Testis (tissue), 3 donors: Measurements from ENCODE around the gene NFKBIE. TPM values are rescaled to one million over a fixed set of nuclear protein-coding genes. Genes with fewer than 3 reads are reported as not detected.

Source experiments
- DNase-seq: peaks from one replicate; pipeline ENCODE4 v3.0.0-alpha.2; 2019
- H3K27ac ChIP-seq, 2 donors: fragments of 200-600 bp; sonication (generic); one replicate each; pipeline ENCODE4 v1.5.1; 2019
- H3K27me3 ChIP-seq: fragments of 200-600 bp; sonication (generic); one replicate; pipeline ENCODE4 v1.5.1; 2019
- H3K36me3 ChIP-seq: fragments of 200-600 bp; sonication (generic); one replicate; pipeline ENCODE4 v1.5.1; 2017; ENCODE audit warnings: low read depth; ENCODE audit errors: missing control alignments
- H3K4me1 ChIP-seq: fragments of 200-600 bp; sonication (generic); one replicate; pipeline ENCODE4 v1.5.1; 2019
- H3K4me3 ChIP-seq, 2 donors: fragments of 200-600 bp; sonication (generic); one replicate each; pipeline ENCODE4 v1.5.1; 2017 to 2019
- H3K9me3 ChIP-seq: fragments of 200-600 bp; sonication (generic); one replicate; pipeline ENCODE4 v1.5.1; 2017
- POLR2A ChIP-seq: fragments of 450-650 bp; IDR thresholded peaks from one replicate; pipeline ENCODE4 v1.6.1; 2017; ENCODE audit warnings: antibody characterized with exemption, mild to moderate bottlenecking, moderate library complexity
- WGBS, 2 donors: methylation state at CpG; one replicate each; pipeline ENCODE4 v1.1.5; 2018; 5-methylcytosine and 5-hydroxymethylcytosine counted together
- intact Hi-C: fragments of 100-400 bp; cut with DNase I; formaldehyde crosslinking; loops from one replicate; pipeline ENCODE4 v1.15.1; 2023; ENCODE audit warnings: low total_unique reads
- polyA plus RNA-seq: library from polyadenylated mRNA; stranded (reverse); fragments of 350-450 nt; fragmentation: Illumina TruSeq; extraction: RNeasy Lipid Tissue Mini Kit (QIAGEN cat#74804); gene quantifications from one replicate; pipeline ENCODE4 v1.2.3, GENCODE V29; 2014; ENCODE audit warnings: low read depth, low replicate concordance; ENCODE audit not compliant: insufficient read depth
- total RNA-seq, 2 donors: library from RNA; depleted of rRNA; stranded (reverse); fragments of >200 nt; gene quantifications; one replicate each; pipeline ENCODE4 v1.2.3, GENCODE V29; 2016
- TF ChIP-seq, protein P1 (sequence below), 3 experiments: fragments of 450-650 bp in 2 of 3; fragments of 200-600 bp in 1 of 3; sonication (generic) in 1 of 3; IDR thresholded peaks; one replicate each; pipeline ENCODE4 v1.5.1; 2016 to 2019; ENCODE audit warnings: antibody characterized with exemption in 3 of 3, mild to moderate bottlenecking in 2 of 3, moderate library complexity in 1 of 3

Gene NFKBIE
- total and polyA plus RNA-seq, 3 donors from 2014 or later = 13.1 to 29.2 (median 18.3) TPM

DNA sequence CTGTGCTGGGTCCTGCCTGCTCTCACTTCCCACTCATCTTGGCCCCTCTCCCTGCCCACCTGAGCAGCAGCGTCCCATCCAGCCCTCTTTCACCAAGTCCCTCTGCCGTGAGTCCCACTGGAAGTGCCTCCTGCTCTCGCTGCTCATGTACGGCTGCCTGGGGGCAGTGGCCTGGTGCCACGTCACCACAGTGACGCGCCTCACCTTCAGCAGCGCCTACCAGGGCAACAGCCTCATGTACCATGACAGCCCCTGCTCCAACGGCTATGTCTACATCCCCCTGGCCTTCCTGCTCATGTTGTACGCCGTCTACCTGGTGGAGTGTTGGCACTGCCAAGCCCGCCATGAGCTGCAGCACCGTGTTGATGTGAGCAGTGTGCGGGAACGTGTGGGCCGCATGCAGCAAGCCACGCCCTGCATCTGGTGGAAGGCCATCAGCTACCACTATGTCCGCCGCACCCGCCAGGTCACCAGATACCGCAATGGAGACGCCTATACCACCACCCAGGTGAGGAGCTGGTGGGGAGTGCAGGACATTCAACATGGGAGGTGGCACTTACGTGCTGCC lies 7.7 kb upstream of the NFKBIE start:
- TF ChIP-seq POLR2A = no peak
- TF ChIP-seq, protein P1, sequence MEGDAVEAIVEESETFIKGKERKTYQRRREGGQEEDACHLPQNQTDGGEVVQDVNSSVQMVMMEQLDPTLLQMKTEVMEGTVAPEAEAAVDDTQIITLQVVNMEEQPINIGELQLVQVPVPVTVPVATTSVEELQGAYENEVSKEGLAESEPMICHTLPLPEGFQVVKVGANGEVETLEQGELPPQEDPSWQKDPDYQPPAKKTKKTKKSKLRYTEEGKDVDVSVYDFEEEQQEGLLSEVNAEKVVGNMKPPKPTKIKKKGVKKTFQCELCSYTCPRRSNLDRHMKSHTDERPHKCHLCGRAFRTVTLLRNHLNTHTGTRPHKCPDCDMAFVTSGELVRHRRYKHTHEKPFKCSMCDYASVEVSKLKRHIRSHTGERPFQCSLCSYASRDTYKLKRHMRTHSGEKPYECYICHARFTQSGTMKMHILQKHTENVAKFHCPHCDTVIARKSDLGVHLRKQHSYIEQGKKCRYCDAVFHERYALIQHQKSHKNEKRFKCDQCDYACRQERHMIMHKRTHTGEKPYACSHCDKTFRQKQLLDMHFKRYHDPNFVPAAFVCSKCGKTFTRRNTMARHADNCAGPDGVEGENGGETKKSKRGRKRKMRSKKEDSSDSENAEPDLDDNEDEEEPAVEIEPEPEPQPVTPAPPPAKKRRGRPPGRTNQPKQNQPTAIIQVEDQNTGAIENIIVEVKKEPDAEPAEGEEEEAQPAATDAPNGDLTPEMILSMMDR (IDR thresholded peaks at IDR 0.05) = no peak
- Histone ChIP-seq H3K27me3 (no peaks in the 10 kb centered on the region), H3K4me1 (no peaks in the 10 kb centered on the region), H3K36me3 (no peaks in the 10 kb centered on the region), H3K27ac (no peak overlapping the region), H3K4me3 (no peak overlapping the region), H3K9me3 (no peaks in the 10 kb centered on the region)
- intact Hi-C loops = no loop called here
- no peak for DNase-seq
- 92% methylated on average over 19 to 23 of the region's 23 CpGs for WGBS, 2 donors

GRCh38 chr6:44272529-44272928 lies 7.2 kb upstream of the NFKBIE start:
- TF ChIP-seq POLR2A = no peak
- TF ChIP-seq, protein P1 (IDR thresholded peaks at IDR 0.05) = no peak
- no peak overlapping the region for H3K4me3 ChIP-seq
- H3K9me3 ChIP-seq = no peaks in the 10 kb centered on the region
- H3K27me3 ChIP-seq = no peaks in the 10 kb centered on the region
- no peak for DNase-seq
- no peaks in the 10 kb centered on the region for H3K36me3 ChIP-seq
- H3K27ac ChIP-seq = no peak overlapping the region
- intact Hi-C loops = no loop called here
- 91% methylated on average over 3 of the region's 3 CpGs for WGBS, 2 donors
- H3K4me1 ChIP-seq = no peaks in the 10 kb centered on the region

DNA sequence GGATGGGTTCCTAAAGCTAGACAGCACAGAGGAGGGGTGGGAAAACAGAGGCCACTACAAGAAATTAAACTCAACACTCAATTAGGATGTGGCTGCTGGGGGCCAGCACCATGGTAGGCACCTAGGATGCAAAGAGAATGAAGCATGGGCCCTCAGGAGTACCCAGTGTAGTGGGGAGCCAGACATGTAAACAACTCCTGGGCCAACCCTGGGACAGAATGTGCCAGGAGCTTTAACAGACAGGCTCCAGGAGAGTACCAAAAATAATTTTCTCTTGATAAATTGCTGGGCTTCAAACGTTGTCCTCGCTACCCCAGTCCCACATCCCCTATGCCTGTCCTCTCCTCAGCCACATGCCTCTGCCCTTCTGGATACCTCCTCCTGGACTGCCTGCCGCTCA lies 6.6 kb upstream of the NFKBIE start:
- TF ChIP-seq, protein P1 (IDR thresholded peaks at IDR 0.05) = no peak
- TF ChIP-seq POLR2A = no peak
- Histone ChIP-seq H3K36me3 (no peaks in the 10 kb centered on the region), H3K9me3 (no peaks in the 10 kb centered on the region), H3K4me1 (no peaks in the 10 kb centered on the region), H3K4me3 (no peak overlapping the region), H3K27me3 (no peaks in the 10 kb centered on the region), H3K27ac (no peak overlapping the region)
- DNase-seq = no peak
- intact Hi-C loops = no loop called here
- 71 to 72% methylated on average over 3 of the region's 3 CpGs for WGBS, 2 donors

- DNase-seq = no peak
- intact Hi-C loops = no loop called here
- TF ChIP-seq, protein P1 (IDR thresholded peaks at IDR 0.05) = no peak
- TF ChIP-seq POLR2A = no peak
- Histone ChIP-seq H3K4me3 (no peak overlapping the region), H3K27me3 (no peaks in the 10 kb centered on the region), H3K9me3 (no peaks in the 10 kb centered on the region), H3K4me1 (no peaks in the 10 kb centered on the region), H3K27ac (no peak overlapping the region), H3K36me3 (no peaks in the 10 kb centered on the region)
- WGBS, 2 donors = 75 to 90% methylated on average over 4 to 6 of the region's 6 CpGs
These were observed 6.0 kb upstream of the NFKBIE start for GRCh38 chr6:44271406-44271723.
